IMR-90 (cell line): ENCODE data around the gene WDR47. TPM values are rescaled to one million over a fixed set of nuclear protein-coding genes. Genes with fewer than 3 reads are reported as not detected.

Source experiments
- ATAC-seq: fragments of 200-7000 bp; cut with Tn5 transposase; 2 replicates; pipeline ENCODE4 v1.9.1; 2020; ENCODE audit warnings: low read depth, mild to moderate bottlenecking, moderate library complexity
- BruUV-seq: library from RNA; stranded (reverse); fragments of 400-500 nt; replicated peaks from 2 replicates; lab custom pipeline; 2021; lab: Mats Ljungman, UMichigan
- CTCF ChIA-PET: fragments of 300-600 bp; formaldehyde crosslinking; extraction: SDS; loops from one replicate; lab custom pipeline; 2021; ENCODE audit warnings: antibody characterized with exemption; lab: Yijun Ruan, JAX
- POLR2A ChIA-PET: fragments of 300-600 bp; sonication (Branson Sonifier 250); formaldehyde crosslinking; loops from one replicate; lab custom pipeline; 2022; ENCODE audit warnings: antibody characterized with exemption; ENCODE audit not compliant: unreplicated experiment; lab: Charles Lee
- DNase-seq: peaks from one replicate; pipeline ENCODE4 v3.0.0; 2013
- H2AFZ ChIP-seq: replicated peaks from 2 replicates; pipeline ENCODE3; 2013; ENCODE audit warnings: low read length, mild to moderate bottlenecking; ENCODE audit not compliant: poor library complexity
- H2AK5ac ChIP-seq: 2 replicates; pipeline ENCODE4 v1.6.1; 2013; ENCODE audit warnings: low read depth, low read length, inconsistent platforms
- H2AK9ac ChIP-seq: replicated peaks from 2 replicates; pipeline ENCODE3; 2013; ENCODE audit warnings: mild to moderate bottlenecking, low read depth, low read length, moderate library complexity; ENCODE audit not compliant: poor library complexity
- H2BK120ac ChIP-seq: 2 replicates; pipeline ENCODE4 v1.6.1; 2013; ENCODE audit warnings: low read depth, low read length, inconsistent platforms
- H2BK15ac ChIP-seq: 3 replicates; pipeline ENCODE4 v1.6.1; 2013; ENCODE audit warnings: low read depth, low read length, inconsistent platforms
- H2BK20ac ChIP-seq: 2 replicates; pipeline ENCODE4 v1.6.1; 2013; ENCODE audit warnings: low read depth, mild to moderate bottlenecking, inconsistent platforms, low read length, moderate library complexity
- H2BK5ac ChIP-seq: 2 replicates; pipeline ENCODE4 v1.6.1; 2013; ENCODE audit warnings: mild to moderate bottlenecking, low read depth, low read length, inconsistent platforms; ENCODE audit not compliant: poor library complexity, severe bottlenecking
- H3K14ac ChIP-seq: replicated peaks from 2 replicates; pipeline ENCODE4 v1.6.1; 2013; ENCODE audit warnings: low read depth, low read length, inconsistent platforms
- H3K18ac ChIP-seq: 2 replicates; pipeline ENCODE4 v1.6.1; 2013; ENCODE audit warnings: low read depth, low read length, control low read depth
- H3K23ac ChIP-seq: 2 replicates; pipeline ENCODE4 v1.6.1; 2013; ENCODE audit warnings: low read depth, low read length, inconsistent platforms
- H3K27ac ChIP-seq: 2 replicates; pipeline ENCODE4 v1.5.1; 2013; ENCODE audit warnings: mild to moderate bottlenecking, control low read depth, low read length; ENCODE audit not compliant: insufficient read depth
- H3K27me3 ChIP-seq: 2 replicates; pipeline ENCODE4 v1.6.1; 2013; ENCODE audit warnings: low read length; ENCODE audit not compliant: control insufficient read depth, insufficient read depth
- H3K36me3 ChIP-seq: 2 replicates; pipeline ENCODE4 v1.6.1; 2013; ENCODE audit warnings: low read length, mixed read lengths; ENCODE audit not compliant: control insufficient read depth, insufficient read depth
- H3K4ac ChIP-seq: 2 replicates; pipeline ENCODE4 v1.6.1; 2013; ENCODE audit warnings: low read depth, low read length, inconsistent platforms
- H3K4me1 ChIP-seq: 2 replicates; pipeline ENCODE4 v1.6.1; 2013; ENCODE audit warnings: low read length, mixed read lengths; ENCODE audit not compliant: control insufficient read depth, insufficient read depth
- H3K4me2 ChIP-seq: 2 replicates; pipeline ENCODE4 v1.6.1; 2013; ENCODE audit warnings: low read depth, mild to moderate bottlenecking, control low read depth, low read length, moderate library complexity
- H3K4me3 ChIP-seq: 2 replicates; pipeline ENCODE4 v1.5.1; 2013; ENCODE audit warnings: low read depth, mild to moderate bottlenecking, control low read depth, low read length, moderate library complexity; ENCODE audit not compliant: insufficient read depth
- H3K56ac ChIP-seq: 2 replicates; pipeline ENCODE4 v1.6.1; 2013; ENCODE audit warnings: low read length, inconsistent platforms; ENCODE audit not compliant: insufficient read depth; ENCODE audit errors: extremely low read depth
- H3K79me1 ChIP-seq, 2 experiments: 2 replicates each; pipeline ENCODE4 v1.6.1; 2013; ENCODE audit warnings: low read length in 2 of 2, inconsistent platforms in 1 of 2, low read depth in 1 of 2
- H3K9ac ChIP-seq: 2 replicates; pipeline ENCODE4 v1.6.1; 2013; ENCODE audit warnings: low read depth, low read length, control low read depth
- H3K9me1 ChIP-seq: 2 replicates; pipeline ENCODE4 v1.6.1; 2013; ENCODE audit warnings: low read length, inconsistent platforms; ENCODE audit not compliant: insufficient read depth
- H3K9me3 ChIP-seq: 2 replicates; pipeline ENCODE4 v1.6.1; 2013; ENCODE audit warnings: low read length; ENCODE audit not compliant: control insufficient read depth, insufficient read depth
- H4K20me1 ChIP-seq: 2 replicates; pipeline ENCODE4 v1.6.1; 2013; ENCODE audit warnings: low read length, inconsistent platforms; ENCODE audit not compliant: insufficient read depth
- H4K5ac ChIP-seq: 2 replicates; pipeline ENCODE4 v1.6.1; 2013; ENCODE audit warnings: mild to moderate bottlenecking, low read depth, low read length, control low read depth
- H4K8ac ChIP-seq, 2 experiments: 2 replicates each; pipeline ENCODE4 v1.6.1; 2013; ENCODE audit warnings: low read depth in 2 of 2, low read length in 2 of 2, control low read depth in 1 of 2, inconsistent platforms in 1 of 2
- H4K91ac ChIP-seq: 2 replicates; pipeline ENCODE4 v1.6.1; 2013; ENCODE audit warnings: low read depth, low read length, inconsistent platforms; ENCODE audit not compliant: insufficient read depth
- BHLHE40 ChIP-seq: fragments of 150-350 bp; IDR thresholded peaks from 2 replicates; pipeline ENCODE4 v1.6.1; 2016; ENCODE audit warnings: mild to moderate bottlenecking, low read depth, low read length
- NFE2L2 ChIP-seq: fragments of 150-350 bp; IDR thresholded peaks from 2 replicates; pipeline ENCODE4 v1.6.1; 2016; ENCODE audit warnings: low read depth, mild to moderate bottlenecking, low read length
- RAD21 ChIP-seq: IDR thresholded peaks from 2 replicates; pipeline ENCODE4 v1.6.1; 2012; ENCODE audit warnings: low read length, improper control_type of control experiment
- dilution Hi-C: fragments of 300-500 bp; cut with HindIII; formaldehyde crosslinking; loops from one replicate; pipeline ENCODE4 v1.14.3; 2018; ENCODE audit warnings: low sequenced_read_pairs; ENCODE audit not compliant: unreplicated experiment
- in situ Hi-C: fragments of 300-500 bp; cut with MboI; formaldehyde crosslinking; loops from 3 replicates; pipeline ENCODE4 v1.14.3; 2019; ENCODE audit warnings: low sequenced_read_pairs, inconsistent platforms, mixed read lengths
- intact Hi-C: fragments of 100-400 bp; cut with micrococcal nuclease; formaldehyde crosslinking; loops from 2 replicates; pipeline ENCODE4 v1.10.0; 2022
- polyA plus RNA-seq, 3 experiments: library from polyadenylated mRNA; depleted of rRNA; stranded (reverse); fragments of >200 nt; gene quantifications; 2 replicates each; pipeline ENCODE4 v1.2.3, GENCODE V29; 2012; ENCODE audit warnings: low replicate concordance in 1 of 3
- total RNA-seq: library from RNA; depleted of rRNA; stranded (reverse); fragments of >200 nt; gene quantifications from 2 replicates; pipeline ENCODE4 v1.2.3, GENCODE V29; 2012
- TF ChIP-seq, protein P1 (sequence below): conservative IDR thresholded peaks from 2 replicates; pipeline ENCODE4 v1.5.1; 2012; ENCODE audit warnings: mild to moderate bottlenecking, low read depth, low read length, improper control_type of control experiment

Gene WDR47
- total and polyA plus RNA-seq, 2 of the 4 experiments (the other 2 are of a cell fraction), result 8.2 to 17.4 TPM

DNA sequence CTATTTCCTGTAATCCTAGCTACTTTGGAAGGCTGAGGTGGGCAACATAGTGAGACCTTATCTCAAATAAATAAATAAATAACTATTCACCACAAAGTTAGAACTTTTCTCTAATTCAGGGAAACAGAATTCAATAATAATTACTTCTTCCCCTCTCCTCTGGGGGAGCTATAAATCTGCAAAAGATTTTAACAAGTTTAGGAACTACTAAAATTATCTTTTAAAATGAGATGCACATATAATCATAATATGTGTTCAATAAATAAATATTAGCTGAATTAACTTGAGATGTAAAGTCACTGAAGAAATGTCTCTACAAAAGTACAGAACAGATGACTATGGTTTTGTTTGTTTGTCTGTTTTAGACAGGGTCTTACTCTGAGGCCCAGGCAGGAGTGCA is 14.1 kb downstream of the WDR47 start:
- ATAC-seq, result no peak
- H2BK20ac ChIP-seq, result no peak overlapping the region
- POLR2A ChIA-PET, result interaction anchor here (1.1 kb wide), 1 partner anchor 48 kb away, joined by 3 read pairs; the partner anchor contains the start of gene TAF13

More for the DNA sequence above, 14.1 kb downstream of the WDR47 start:
- intact Hi-C loops, result no loop called here
- no peak overlapping the region for H2BK120ac ChIP-seq
- peaks cover 8% of the 10 kb centered on the region; the same call in 1 of the 2 replicates for H3K9me1 ChIP-seq
- H4K5ac ChIP-seq, result no peak overlapping the region
- H3K4me3 ChIP-seq, result no peak overlapping the region
- H3K9me3 ChIP-seq, result no peaks in the 10 kb centered on the region
- H2AK9ac ChIP-seq, result no peak overlapping the region
- H3K18ac ChIP-seq, result no peak overlapping the region
- CTCF ChIA-PET, result interaction anchor here (0.5 to 1.3 kb wide), 4 partner anchors 10 to 73 kb away, joined by 3 to 4 read pairs (median 4); no protein-coding TSS in a partner anchor
- H3K14ac ChIP-seq, result no peak overlapping the region
- H2BK15ac ChIP-seq, result no peak overlapping the region
- H2BK5ac ChIP-seq, result no peak overlapping the region
- H4K20me1 ChIP-seq, result peaks cover 29% of the 10 kb centered on the region
- no peak overlapping the region for H2AFZ ChIP-seq
- peaks cover 27 to 55% of the 10 kb centered on the region in 2 experiments for H3K79me1 ChIP-seq
- in situ Hi-C loops, result no loop called here
- H3K4ac ChIP-seq, result no peak overlapping the region
- H2AK5ac ChIP-seq, result no peak overlapping the region
- no peak overlapping the region for H3K27ac ChIP-seq
- peaks cover 5% of the 10 kb centered on the region for H3K4me1 ChIP-seq
- no peak overlapping the region for H4K8ac ChIP-seq
- no peak overlapping the region for H4K91ac ChIP-seq
- BruUV-seq, result no TSS peak
- TF ChIP-seq, protein P1, sequence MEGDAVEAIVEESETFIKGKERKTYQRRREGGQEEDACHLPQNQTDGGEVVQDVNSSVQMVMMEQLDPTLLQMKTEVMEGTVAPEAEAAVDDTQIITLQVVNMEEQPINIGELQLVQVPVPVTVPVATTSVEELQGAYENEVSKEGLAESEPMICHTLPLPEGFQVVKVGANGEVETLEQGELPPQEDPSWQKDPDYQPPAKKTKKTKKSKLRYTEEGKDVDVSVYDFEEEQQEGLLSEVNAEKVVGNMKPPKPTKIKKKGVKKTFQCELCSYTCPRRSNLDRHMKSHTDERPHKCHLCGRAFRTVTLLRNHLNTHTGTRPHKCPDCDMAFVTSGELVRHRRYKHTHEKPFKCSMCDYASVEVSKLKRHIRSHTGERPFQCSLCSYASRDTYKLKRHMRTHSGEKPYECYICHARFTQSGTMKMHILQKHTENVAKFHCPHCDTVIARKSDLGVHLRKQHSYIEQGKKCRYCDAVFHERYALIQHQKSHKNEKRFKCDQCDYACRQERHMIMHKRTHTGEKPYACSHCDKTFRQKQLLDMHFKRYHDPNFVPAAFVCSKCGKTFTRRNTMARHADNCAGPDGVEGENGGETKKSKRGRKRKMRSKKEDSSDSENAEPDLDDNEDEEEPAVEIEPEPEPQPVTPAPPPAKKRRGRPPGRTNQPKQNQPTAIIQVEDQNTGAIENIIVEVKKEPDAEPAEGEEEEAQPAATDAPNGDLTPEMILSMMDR, result 0 out of 2 replicates have a peak, but pooled peaks have one; percentile 12
- no peak for TF ChIP-seq BHLHE40
- TF ChIP-seq RAD21, result 0 out of 2 replicates have a peak, but pooled peaks have one; percentile 6
- no peak for TF ChIP-seq NFE2L2
- H3K23ac ChIP-seq, result no peak overlapping the region
- no peak for DNase-seq
- no peak overlapping the region for H3K9ac ChIP-seq
- H3K56ac ChIP-seq, result no peak overlapping the region
- dilution Hi-C loops, result no loop called here
- peaks cover 2% of the 10 kb centered on the region; the same call in 1 of the 2 replicates for H3K36me3 ChIP-seq
- no peak overlapping the region for H3K4me2 ChIP-seq
- H3K27me3 ChIP-seq, result no peaks in the 10 kb centered on the region
